ENCODE measurements around the gene LUZP1.

DNA sequence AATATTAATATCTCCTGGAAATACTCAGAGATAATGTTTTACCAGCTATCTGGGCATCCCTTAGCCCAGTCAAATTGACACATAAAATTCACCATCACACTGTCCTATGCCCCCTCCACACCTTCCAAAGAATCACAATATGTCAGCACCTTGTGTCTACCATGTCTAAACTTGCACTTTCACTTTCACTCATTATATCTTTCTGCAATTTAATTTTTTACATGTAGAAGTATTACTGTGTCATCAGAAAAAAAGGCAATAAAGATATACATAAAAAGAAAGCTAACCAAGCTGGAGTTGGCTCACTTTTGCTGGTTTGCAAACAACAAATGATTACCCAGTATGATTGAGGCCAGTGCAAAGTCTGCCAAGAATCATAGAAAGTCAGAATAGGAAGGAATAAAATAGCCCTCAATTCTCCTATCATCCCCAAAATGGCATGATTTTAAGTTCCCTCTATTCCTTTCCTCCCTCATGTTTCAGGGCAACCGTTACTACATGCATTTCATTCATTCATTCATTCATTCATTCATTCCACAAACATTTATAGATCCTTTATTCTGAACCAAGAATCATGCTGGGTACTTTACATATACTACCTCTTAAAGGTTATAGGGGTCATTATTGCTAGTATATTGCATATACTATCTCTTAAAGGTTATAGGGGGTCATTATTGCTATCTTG, 5.9 kb upstream of the LUZP1 start:
- TF ChIP-seq POLR2A (IDR thresholded peaks at IDR 0.05; ENCODE audit: borderline replicate concordance, extremely low read depth, insufficient read depth, insufficient read length) (no peak), SRF (IDR thresholded peaks at IDR 0.05; ENCODE audit: low read depth) (no peak), POLR2AphosphoS5 (IDR thresholded peaks at IDR 0.05; ENCODE audit: low read depth, low read length) (no peak), CEBPB (IDR thresholded peaks at IDR 0.05; ENCODE audit: low read depth) (no peak), EZH2phosphoT487 (IDR thresholded peaks at IDR 0.05; ENCODE audit: borderline replicate concordance) (no peak), YY1 (IDR thresholded peaks at IDR 0.05; ENCODE audit: extremely low read depth, insufficient replicate concordance, low read depth, low read length) (no peak), SIN3A (IDR thresholded peaks at IDR 0.05; ENCODE audit: low read depth) (no peak), EZH2 (IDR thresholded peaks at IDR 0.05) (no peak), ZNF274 (IDR thresholded peaks at IDR 0.05; ENCODE audit: low read depth, low read length) (no peak), TCF7L2 (IDR thresholded peaks at IDR 0.05; ENCODE audit: borderline replicate concordance, extremely low read depth, insufficient read depth, insufficient read length) (no peak)
- TF ChIP-seq, protein P1, sequence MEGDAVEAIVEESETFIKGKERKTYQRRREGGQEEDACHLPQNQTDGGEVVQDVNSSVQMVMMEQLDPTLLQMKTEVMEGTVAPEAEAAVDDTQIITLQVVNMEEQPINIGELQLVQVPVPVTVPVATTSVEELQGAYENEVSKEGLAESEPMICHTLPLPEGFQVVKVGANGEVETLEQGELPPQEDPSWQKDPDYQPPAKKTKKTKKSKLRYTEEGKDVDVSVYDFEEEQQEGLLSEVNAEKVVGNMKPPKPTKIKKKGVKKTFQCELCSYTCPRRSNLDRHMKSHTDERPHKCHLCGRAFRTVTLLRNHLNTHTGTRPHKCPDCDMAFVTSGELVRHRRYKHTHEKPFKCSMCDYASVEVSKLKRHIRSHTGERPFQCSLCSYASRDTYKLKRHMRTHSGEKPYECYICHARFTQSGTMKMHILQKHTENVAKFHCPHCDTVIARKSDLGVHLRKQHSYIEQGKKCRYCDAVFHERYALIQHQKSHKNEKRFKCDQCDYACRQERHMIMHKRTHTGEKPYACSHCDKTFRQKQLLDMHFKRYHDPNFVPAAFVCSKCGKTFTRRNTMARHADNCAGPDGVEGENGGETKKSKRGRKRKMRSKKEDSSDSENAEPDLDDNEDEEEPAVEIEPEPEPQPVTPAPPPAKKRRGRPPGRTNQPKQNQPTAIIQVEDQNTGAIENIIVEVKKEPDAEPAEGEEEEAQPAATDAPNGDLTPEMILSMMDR (IDR thresholded peaks at IDR 0.05 in 2 of 3, conservative IDR thresholded peaks at IDR 0.05 in 1 of 3; ENCODE audit: borderline replicate concordance in 1 of 3, insufficient read depth in 1 of 3, low read depth in 2 of 3, low read length in 2 of 3) = no peak
- TF ChIP-seq, protein P2, sequence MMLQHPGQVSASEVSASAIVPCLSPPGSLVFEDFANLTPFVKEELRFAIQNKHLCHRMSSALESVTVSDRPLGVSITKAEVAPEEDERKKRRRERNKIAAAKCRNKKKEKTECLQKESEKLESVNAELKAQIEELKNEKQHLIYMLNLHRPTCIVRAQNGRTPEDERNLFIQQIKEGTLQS (IDR thresholded peaks at IDR 0.05) = no peak
- TF ChIP-seq, protein P3, sequence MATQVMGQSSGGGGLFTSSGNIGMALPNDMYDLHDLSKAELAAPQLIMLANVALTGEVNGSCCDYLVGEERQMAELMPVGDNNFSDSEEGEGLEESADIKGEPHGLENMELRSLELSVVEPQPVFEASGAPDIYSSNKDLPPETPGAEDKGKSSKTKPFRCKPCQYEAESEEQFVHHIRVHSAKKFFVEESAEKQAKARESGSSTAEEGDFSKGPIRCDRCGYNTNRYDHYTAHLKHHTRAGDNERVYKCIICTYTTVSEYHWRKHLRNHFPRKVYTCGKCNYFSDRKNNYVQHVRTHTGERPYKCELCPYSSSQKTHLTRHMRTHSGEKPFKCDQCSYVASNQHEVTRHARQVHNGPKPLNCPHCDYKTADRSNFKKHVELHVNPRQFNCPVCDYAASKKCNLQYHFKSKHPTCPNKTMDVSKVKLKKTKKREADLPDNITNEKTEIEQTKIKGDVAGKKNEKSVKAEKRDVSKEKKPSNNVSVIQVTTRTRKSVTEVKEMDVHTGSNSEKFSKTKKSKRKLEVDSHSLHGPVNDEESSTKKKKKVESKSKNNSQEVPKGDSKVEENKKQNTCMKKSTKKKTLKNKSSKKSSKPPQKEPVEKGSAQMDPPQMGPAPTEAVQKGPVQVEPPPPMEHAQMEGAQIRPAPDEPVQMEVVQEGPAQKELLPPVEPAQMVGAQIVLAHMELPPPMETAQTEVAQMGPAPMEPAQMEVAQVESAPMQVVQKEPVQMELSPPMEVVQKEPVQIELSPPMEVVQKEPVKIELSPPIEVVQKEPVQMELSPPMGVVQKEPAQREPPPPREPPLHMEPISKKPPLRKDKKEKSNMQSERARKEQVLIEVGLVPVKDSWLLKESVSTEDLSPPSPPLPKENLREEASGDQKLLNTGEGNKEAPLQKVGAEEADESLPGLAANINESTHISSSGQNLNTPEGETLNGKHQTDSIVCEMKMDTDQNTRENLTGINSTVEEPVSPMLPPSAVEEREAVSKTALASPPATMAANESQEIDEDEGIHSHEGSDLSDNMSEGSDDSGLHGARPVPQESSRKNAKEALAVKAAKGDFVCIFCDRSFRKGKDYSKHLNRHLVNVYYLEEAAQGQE (IDR thresholded peaks at IDR 0.05; ENCODE audit: low read depth) = no peak
- TF ChIP-seq, protein P4, sequence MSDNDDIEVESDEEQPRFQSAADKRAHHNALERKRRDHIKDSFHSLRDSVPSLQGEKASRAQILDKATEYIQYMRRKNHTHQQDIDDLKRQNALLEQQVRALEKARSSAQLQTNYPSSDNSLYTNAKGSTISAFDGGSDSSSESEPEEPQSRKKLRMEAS (IDR thresholded peaks at IDR 0.05) = no peak
